GDM1 (cell line): ENCODE measurements around the gene ARSB.
"Not testable (repeated sequence)": the region's sequence is repeated elsewhere in the genome, so short reads cannot be mapped to it uniquely, and the experiment has no call there.

Experiments
- DNase-seq: peaks from one replicate; lab custom pipeline; 2025; lab: John Stamatoyannopoulos, UW

ARSB gene

GRCh38 chr5:78776637-78777036 is 208.5 kb downstream of the ARSB start:
- no peak for DNase-seq

- DNase-seq = no peak
Measured at GRCh38 chr5:78773655-78774054, 211.5 kb downstream of the ARSB start.

- DNase-seq = no peak
Measured at GRCh38 chr5:78771260-78772205, 213.6 kb downstream of the ARSB start.

- no peak for DNase-seq
Measured at GRCh38 chr5:78768781-78769380, 216.2 kb downstream of the ARSB start.

DNA sequence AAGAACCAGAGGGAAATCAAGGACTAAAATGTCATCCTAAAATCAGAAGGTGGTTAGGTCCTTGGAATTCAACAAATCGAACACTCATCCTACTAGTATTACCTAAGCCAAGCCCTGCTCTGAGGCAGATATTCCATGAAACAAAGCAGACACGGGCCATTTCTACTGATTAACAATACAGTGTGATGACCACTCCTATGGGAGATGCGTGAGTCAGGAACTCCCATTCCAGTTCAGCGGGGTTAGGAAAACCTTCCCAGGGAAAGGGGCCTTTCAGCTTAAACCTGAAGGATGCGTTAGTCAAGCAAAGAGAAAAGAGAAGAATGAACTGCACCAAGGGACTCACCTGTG is 218.7 kb downstream of the ARSB start:
- no peak for DNase-seq

DNA sequence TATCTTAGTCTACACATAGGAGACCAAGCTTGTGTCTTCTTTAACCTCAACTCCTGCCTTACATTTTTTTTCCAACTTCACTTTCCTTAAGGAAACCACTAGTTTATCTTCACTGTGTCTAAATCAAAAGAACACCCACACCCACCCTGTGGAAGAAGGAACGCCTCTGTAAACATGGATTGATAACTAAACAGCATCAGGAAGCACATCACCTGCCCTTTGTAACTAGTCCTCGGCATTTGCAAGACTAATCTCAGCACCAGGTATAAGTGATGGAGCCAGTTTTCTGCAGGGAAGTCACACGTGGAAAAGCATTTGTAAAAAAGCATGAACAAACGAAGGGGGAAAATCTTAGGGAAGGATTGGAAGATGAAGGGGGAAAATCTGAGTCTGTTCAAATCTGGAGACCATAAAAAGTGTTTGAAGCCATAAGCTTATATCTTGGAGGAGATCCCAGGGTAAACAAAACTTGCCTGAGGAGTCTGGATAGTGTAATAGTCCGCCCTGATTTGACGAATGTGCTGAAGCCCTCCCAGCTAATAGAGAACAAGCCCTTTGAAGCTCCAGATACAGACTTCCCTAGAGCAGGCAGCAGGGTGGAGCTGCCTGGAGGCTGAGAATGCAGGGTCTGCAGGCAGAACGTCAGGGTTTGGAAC is 219.2 kb downstream of the ARSB start:
- no peak for DNase-seq

DNA sequence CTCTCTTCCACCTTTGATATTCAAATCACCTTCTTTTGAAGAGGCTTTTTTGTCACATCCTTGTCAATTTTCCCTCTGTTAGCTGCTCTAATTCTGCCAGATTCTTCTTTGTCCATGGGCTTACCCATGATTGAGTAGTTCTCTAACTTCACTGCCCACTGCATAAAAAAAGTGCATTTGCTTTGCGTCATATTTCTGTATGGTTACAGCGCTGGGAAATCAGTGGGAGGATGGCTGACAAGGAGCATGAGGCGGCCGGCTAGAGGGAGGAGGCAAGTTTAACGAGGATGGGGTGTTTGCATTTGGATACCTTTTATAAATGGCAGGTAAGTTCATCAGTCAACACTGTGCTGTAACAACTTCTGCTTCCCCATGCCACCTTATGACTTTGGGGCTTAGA is 220.0 kb downstream of the ARSB start:
- no peak for DNase-seq

DNA sequence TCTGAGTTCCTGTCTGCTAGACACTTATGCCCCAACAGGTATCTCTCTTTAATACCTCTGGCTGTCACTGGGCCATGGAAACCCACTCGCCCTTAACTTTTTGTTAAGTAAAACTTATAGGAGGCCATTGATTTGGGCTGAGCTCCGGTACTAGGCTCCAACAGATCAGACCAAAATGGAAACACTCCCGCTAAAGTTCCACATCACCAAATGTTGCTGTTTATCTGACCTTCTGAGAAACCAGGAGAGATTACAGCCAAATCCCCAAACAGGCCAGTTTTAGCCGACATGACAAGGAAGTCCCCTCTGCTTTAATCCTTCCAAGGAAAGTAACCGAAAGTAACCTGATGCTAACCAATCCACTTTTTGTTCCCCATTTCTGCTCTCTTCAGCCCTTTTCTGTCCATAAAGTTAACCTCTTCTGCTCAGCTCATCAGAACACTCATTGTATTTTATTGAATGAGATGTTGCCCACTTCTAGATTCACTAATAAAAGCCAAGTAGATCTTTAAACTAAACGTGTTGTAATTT is 221.4 kb downstream of the ARSB start:
- no peak for DNase-seq

GRCh38 chr5:78762743-78763142 is 222.4 kb downstream of the ARSB start:
- DNase-seq = not testable (repeated sequence)

GRCh38 chr5:78761840-78762239 is 223.3 kb downstream of the ARSB start:
- DNase-seq = no peak

DNA sequence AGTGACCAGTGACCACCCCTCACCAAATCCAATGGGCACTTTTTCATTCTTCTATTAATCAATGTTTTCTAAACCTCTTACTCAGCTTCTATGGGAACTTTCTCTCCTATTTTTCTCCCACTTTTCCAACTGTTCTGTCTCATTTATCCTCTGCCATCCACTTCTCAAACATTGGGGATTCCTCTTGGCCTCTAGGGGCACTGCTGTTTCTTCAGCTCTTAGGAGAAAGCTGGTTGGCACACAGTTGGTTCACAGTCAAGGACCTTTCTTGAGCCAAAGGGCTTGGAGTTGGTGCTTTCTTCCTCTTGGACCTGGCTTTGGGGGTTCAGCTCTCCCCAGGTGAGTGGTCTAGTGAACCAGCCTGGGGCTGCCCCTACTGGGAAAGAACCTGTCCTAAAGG is 224.3 kb downstream of the ARSB start:
- no peak for DNase-seq

GRCh38 chr5:78760366-78760765 is 224.7 kb downstream of the ARSB start:
- DNase-seq = peak; percentile 5

GRCh38 chr5:78758169-78758839 is 226.8 kb downstream of the ARSB start:
- DNase-seq = no peak

- DNase-seq = no peak
Measured at GRCh38 chr5:78757269-78758053, 227.6 kb downstream of the ARSB start.

GRCh38 chr5:78756858-78757257 is 228.3 kb downstream of the ARSB start:
- DNase-seq = no peak

GRCh38 chr5:78755822-78756429 is 229.2 kb downstream of the ARSB start:
- no peak for DNase-seq

GRCh38 chr5:78754655-78755054 is 230.5 kb downstream of the ARSB start:
- DNase-seq = no peak

DNA sequence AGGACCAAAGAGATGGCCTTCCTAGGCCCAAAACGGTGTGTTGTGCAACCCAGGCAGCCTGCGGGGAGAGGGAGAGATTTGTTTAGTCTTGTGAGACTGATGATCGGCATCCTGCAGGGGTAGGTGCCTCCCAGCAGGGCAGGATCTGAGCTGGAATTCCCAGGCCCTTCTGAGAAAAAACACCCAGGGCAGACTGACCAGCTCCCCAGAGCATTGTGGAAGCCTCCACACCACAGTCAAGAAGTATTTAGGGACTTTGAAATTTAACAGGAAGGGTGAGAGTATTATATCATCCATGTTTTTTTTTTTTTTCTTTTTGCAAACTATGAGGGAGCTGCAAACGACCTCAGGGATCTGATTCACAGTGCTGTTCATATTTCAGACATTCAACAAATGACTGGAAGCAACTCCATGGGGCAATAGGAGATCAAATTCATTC is 232.0 kb downstream of the ARSB start:
- no peak for DNase-seq

GRCh38 chr5:78751872-78752271 is 233.2 kb downstream of the ARSB start:
- DNase-seq = no peak

DNA sequence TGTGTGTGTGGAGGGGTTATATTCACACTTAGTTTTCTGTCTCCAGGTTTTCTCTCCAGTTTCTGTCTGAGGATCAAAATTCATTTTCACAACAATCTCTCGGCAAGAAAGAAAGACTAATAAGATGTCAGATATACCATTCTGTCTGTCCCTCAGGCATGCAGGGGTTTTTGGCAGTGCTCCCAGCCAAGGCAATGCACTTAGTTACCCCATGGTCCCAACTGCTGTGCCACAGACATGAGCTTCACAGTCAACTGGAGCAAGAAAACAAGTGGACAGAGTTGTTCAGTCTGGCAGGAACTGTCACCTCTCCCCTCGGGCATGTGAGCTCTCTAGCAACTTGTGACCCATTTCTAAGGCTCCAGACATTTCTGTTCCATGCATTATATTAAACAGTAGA is 234.8 kb downstream of the ARSB start:
- no peak for DNase-seq
